DMS53 (cell line): Measurements from ENCODE around the gene CA6.
A peak's percentile ranks its signal among the peaks of the same experiment; 100 is the strongest.
"Not testable (repeated sequence)": the region's sequence is repeated elsewhere in the genome, so short reads cannot be mapped to it uniquely, and the experiment has no call there.

ENCODE experiments used
- DNase-seq: peaks from one replicate; lab custom pipeline; 2025; lab: John Stamatoyannopoulos, UW

Gene CA6

DNA sequence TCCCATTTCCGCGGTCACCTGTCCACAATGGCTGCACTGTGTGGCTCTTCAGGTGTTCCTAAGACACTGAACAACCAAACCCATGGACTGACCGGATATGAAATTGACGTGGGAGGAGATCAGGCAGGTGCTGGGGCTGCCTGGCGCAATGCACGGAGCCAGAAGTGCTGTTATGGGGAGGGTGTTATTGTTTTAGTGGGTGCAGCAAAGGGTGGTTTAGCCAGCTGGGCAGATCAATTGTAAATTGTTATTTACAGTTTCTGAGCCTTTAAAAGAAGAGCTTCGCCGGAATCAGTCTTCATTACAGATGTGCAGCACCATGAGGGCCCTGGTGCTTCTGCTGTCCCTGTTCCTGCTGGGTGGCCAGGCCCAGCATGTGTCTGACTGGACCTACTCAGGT lies at the start of gene CA6:
Gene CA6, plus strand, starts transcription at position 301 of the 400 bp plus-strand sequence. Its CDS starts 19 bp downstream, at position 320.
- DNase-seq = no peak

DNA sequence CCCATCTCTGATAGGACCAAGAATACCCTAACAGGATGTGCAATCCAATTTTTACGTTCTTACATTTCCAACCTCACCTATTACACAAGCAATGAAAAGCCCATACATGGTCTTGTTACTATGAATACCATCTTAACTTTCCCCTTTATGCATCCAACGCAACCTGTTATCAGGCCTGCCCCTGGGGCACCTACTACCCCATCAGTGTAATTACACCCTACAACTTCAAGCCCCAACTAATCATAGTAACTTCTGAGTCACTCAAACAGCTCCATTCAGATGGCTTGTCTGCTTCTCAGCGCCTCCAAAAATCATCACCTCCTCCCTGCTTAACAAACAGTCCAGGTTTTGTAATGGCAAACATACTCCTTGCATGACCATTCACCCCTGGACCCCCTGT lies 48.9 kb upstream of the CA6 start:
- DNase-seq = not testable (repeated sequence)

DNA sequence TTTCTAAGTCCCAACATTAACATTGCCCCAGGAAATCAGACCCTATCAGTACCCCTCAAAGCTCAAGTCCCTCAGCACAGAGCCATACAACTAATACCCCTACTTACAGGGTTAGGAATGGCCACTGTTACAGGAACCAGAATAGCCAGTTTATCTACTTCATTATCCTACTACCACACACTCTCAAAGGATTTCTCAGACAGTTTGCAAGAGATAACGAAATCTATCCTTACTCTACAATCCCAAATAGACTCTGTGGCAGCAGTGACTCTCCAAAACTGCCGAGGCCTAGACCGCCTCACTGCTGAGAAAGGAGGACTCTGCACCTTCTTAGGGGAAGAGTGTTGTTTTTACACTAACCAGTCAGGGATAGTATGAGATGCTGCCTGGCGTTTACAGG lies 48.2 kb upstream of the CA6 start:
- DNase-seq = not testable (repeated sequence)

- not testable (repeated sequence) for DNase-seq
Observed at GRCh38 chr1:8898418-8898817, 47.2 kb upstream of the CA6 start.

- no peak for DNase-seq
Observed at GRCh38 chr1:8899046-8899445, 46.6 kb upstream of the CA6 start.

GRCh38 chr1:8900684-8901083 lies 45.0 kb upstream of the CA6 start:
- not testable (repeated sequence) for DNase-seq

GRCh38 chr1:8902765-8903164 lies 42.9 kb upstream of the CA6 start:
- no peak for DNase-seq

DNA sequence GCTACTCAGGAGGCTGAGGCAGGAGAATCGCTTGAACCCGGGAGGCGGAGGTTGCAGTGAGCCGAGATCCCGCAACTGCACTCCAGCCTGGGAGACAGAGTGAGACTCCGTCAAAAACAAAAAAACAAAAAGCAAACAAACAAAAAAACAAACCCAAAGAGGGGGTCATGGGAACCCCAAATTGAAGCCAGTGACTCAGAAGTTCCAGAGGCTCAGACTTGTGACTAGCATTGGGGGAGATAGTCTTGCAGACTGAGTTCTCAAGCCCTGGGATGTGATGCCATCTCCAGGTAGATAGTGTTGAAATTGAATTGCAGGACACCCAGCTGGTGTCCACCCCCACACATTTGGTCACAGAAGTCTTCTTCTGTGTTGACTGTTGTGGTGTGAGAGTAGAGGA lies 42.3 kb upstream of the CA6 start:
- peak; percentile 40 for DNase-seq

DNA sequence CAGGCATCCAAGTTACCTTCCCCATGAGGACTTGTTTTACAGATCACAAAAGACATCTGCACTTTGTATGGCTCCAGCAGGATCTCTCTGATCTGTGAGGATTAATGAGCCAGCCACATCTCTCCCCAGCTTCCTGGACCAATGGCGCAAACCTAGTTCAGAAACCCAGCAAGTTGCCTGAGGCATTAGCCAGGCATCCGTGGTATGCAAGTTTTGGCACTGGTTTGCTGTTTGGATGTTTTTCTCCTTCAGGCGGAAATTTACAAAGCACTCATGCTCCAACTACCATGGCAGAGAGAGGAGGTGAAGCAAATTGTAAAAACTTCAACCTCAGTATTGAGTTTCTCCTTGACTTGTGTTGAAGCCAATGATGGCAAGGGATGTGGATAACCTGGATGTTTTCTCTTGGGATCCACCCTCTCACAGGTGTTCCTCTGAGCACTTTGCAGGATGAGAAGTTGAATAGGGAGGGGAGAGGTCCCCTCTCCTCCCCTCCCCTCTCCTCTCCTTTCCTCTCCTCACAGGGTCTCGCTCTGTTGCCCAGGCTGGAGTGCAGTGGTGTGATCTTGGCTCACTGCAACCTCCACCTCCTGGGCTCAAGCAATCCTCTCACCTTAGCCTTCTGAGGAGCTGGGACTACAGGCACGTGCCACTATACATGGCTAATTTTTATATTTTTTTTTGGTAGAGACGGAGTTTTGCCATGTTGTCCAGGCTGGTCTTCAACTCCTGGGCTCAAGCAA lies 41.6 kb upstream of the CA6 start:
- DNase-seq = peak; percentile 47

GRCh38 chr1:8905582-8906191 lies 40.0 kb upstream of the CA6 start:
- DNase-seq = no peak

- no peak for DNase-seq
Observed at GRCh38 chr1:8908388-8909151, 37.1 kb upstream of the CA6 start.

- DNase-seq = no peak
Observed at GRCh38 chr1:8910331-8910730, 35.3 kb upstream of the CA6 start.

GRCh38 chr1:8910914-8911313 lies 34.8 kb upstream of the CA6 start:
- peak; percentile 94 for DNase-seq

- DNase-seq = peak; percentile 69
Observed at GRCh38 chr1:8911416-8912309, 34.0 kb upstream of the CA6 start.

DNA sequence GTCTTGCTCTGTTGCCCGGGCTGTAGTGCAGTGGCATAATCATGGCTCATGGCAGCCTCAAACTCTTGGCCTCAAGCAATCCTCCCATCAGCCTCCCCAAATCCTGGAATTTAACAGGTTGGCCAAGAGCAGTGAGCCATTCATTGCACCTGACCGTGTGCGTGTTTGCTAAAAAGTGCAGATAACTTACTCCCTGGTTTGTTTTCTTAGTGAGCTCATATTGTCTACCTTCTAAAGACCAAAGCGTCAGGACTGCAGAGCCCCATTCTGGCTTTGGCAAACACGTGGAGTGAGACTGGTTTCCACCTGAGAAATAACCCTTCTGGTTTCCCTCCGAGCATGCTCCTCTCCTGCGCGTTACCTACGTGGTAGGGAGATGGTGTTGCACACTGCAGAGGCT lies 32.2 kb upstream of the CA6 start:
- DNase-seq = peak; percentile 30

DNA sequence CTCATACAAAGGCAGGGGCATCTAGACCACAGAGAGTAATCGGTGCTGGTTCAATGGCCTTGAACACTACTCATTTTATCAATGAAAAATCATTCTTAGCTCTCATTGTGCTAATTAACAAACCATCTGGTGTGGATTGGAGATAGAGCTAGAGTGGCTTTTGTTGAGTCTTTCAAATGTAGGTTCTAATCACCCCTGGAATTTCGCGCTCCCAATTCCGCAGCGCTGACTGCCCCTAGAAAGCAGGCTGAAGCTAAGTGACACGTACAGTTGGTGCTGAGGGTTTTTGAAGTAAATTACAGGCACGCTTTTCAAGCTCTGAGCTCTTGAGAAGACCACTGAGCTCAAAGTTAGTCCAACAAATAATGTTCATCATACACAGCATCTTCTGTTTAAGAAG lies 31.2 kb upstream of the CA6 start:
- DNase-seq = no peak

- no peak for DNase-seq
Observed at GRCh38 chr1:8915446-8915845, 30.2 kb upstream of the CA6 start.

DNA sequence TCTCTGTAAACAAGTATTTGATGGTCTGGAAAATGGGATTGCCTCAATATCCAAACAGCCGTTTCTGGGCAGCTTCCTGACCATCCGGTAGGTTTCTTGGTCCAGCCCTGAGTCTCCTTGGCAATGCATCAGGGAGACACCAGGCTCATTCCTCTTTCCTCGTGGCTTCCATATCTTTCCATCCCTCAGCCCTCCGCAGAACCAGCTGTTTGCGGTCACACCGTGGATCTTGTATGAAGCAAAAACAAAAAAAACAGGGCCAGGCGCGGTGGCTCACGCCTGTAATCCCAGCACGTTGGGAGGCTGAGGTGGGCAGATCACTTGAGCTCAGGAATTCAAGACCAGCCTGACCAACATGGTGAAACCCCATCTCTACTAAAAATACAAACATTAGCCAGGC lies 28.1 kb upstream of the CA6 start:
- not testable (repeated sequence) for DNase-seq

GRCh38 chr1:8922962-8923361 lies 22.7 kb upstream of the CA6 start:
- DNase-seq = no peak

- no peak for DNase-seq
Observed at GRCh38 chr1:8925406-8925805, 20.3 kb upstream of the CA6 start.

DNA sequence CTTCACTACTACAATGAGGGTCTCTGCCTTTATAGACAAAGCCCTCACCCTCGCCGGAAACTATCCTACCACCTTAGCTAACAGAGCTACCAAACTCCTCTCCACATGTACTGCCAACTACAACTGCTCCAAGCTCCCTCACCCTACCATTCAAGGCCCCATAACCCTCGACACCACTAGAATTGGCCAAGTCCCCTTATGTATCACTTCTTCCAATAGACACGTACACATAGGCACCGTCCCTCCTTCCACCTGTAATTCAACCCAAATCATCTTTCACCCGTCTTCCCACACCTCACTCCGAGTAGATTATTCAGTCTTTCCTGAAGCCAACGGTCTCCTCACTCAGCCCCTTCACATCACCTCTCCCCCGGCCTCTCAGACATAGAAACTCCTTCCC lies 19.7 kb upstream of the CA6 start:
- no peak for DNase-seq
